ENCODE measurements around the gene CHRNB4. TPM values are rescaled to one million over a fixed set of nuclear protein-coding genes. Genes with fewer than 3 reads are reported as not detected.

CHRNB4 gene
- polyA plus RNA-seq, 1 of the 3 experiments (the other 2 are of a cell fraction): 0.30 TPM

GRCh38 chr15:78645009-78645408, 4.0 kb upstream of the CHRNB4 start:
- no peak for TF ChIP-seq GATA2 (CRISPR knock-in tag; IDR thresholded peaks at IDR 0.05)
- TF ChIP-seq PBX3 (IDR thresholded peaks at IDR 0.05): no peak
- Histone ChIP-seq H3K9me3 (no peaks in the 10 kb centered on the region), H3K27me3 (ENCODE audit: insufficient read depth) (peaks cover 21% of the 10 kb centered on the region), H3F3A (replicated peaks; ENCODE audit: insufficient read depth) (no peaks in the 10 kb centered on the region), H2AFZ (ENCODE audit: low read depth) (no peak overlapping the region), H4K20me1 (ENCODE audit: insufficient read depth) (no peaks in the 10 kb centered on the region), H3K27ac (ENCODE audit: low read depth in 2 of 2, low read length in 1 of 2) (no peak overlapping the region), H3K9me2 (no peaks in the 10 kb centered on the region), H3K79me2 (ENCODE audit: insufficient read depth) (no peaks in the 10 kb centered on the region), H3K36me3 (replicated peaks in 1 of 2; ENCODE audit: control insufficient read depth in 1 of 2, insufficient read depth in 2 of 2, low read length in 1 of 2) (no peaks in the 10 kb centered on the region), H3K9ac (no peak overlapping the region), H3K4me3 (ENCODE audit: low read depth in 2 of 2, low read length in 1 of 2) (no peak overlapping the region), H3K4me2 (no peak overlapping the region), H3K4me1 (ENCODE audit: control insufficient read depth in 1 of 2, insufficient read depth in 2 of 2, low read depth in 1 of 2, low read length in 1 of 2) (peaks cover 0 to 26% of the 10 kb centered on the region in 2 experiments; a peak in 2 of 4 replicates)
- DNase-seq: no peak
- ChIA-PET CTCF (interaction anchor here (0.7 to 1.3 kb wide), 3 partner anchors 10 to 64 kb away, joined by 3 read pairs; no protein-coding TSS in a partner anchor), POLR2A (no interaction called here)
- WGBS (ENCODE audit: low lambda C conversion rate): 59% methylated on average over 4 of the region's 4 CpGs

- peak overlapping the region in 1 of 2 experiments; percentile 55; a peak in 1 of 4 replicates for H3K4me3 ChIP-seq (ENCODE audit: low read depth in 2 of 2, low read length in 1 of 2)
- peaks cover 0 to 46% of the 10 kb centered on the region in 2 experiments; a peak in 2 of 4 replicates for H3K4me1 ChIP-seq (ENCODE audit: control insufficient read depth in 1 of 2, insufficient read depth in 2 of 2, low read depth in 1 of 2, low read length in 1 of 2)
- H2AFZ ChIP-seq (ENCODE audit: low read depth): no peak overlapping the region
- peaks cover 16% of the 10 kb centered on the region for H3K27me3 ChIP-seq (ENCODE audit: insufficient read depth)
- no peaks in the 10 kb centered on the region for H3K36me3 ChIP-seq (replicated peaks in 1 of 2; ENCODE audit: control insufficient read depth in 1 of 2, insufficient read depth in 2 of 2, low read length in 1 of 2)
- ChIA-PET POLR2A (interaction anchor here (0.6 to 8.9 kb wide), 16 partner anchors 10 to 204 kb away, joined by 3 to 191 read pairs (median 6); partner anchors contain the start of genes CHRNA3, CHRNA5 and IREB2), CTCF (interaction anchor here (0.7 to 8.5 kb wide), 11 partner anchors 9 to 173 kb away, joined by 3 to 157 read pairs (median 6); no protein-coding TSS in a partner anchor)
- WGBS (ENCODE audit: low lambda C conversion rate): 52% methylated on average over 5 of the region's 5 CpGs
- H3K4me2 ChIP-seq: no peak overlapping the region
- no peak overlapping the region for H3K9ac ChIP-seq
- no peaks in the 10 kb centered on the region for H3F3A ChIP-seq (replicated peaks; ENCODE audit: insufficient read depth)
- peak; percentile 63 for DNase-seq
- no peaks in the 10 kb centered on the region for H3K79me2 ChIP-seq (ENCODE audit: insufficient read depth)
- H3K9me2 ChIP-seq: no peaks in the 10 kb centered on the region
- H3K27ac ChIP-seq (ENCODE audit: low read depth in 2 of 2, low read length in 1 of 2): peak overlapping the region in 1 of 2 experiments; percentile 98; a peak in 2 of 4 replicates
- no peaks in the 10 kb centered on the region for H3K9me3 ChIP-seq
- no peak for TF ChIP-seq SMC3 (IDR thresholded peaks at IDR 0.05; ENCODE audit: low read depth, low read length)
- TF ChIP-seq GABPA (IDR thresholded peaks at IDR 0.05; ENCODE audit: low read depth): no peak
- no peak for TF ChIP-seq RCOR1 (IDR thresholded peaks at IDR 0.05; ENCODE audit: low read length)
- no peak for TF ChIP-seq RFX5 (IDR thresholded peaks at IDR 0.05; ENCODE audit: low read length)
- no peaks in the 10 kb centered on the region for H4K20me1 ChIP-seq (ENCODE audit: insufficient read depth)
These were observed 1.3 kb upstream of the CHRNB4 start for GRCh38 chr15:78642331-78642730.

- H3K27ac ChIP-seq (ENCODE audit: low read depth in 2 of 2, low read length in 1 of 2): peak overlapping the region in 1 of 2 experiments; percentile 98; a peak in 2 of 4 replicates
- no peaks in the 10 kb centered on the region for H4K20me1 ChIP-seq (ENCODE audit: insufficient read depth)
- peaks cover 16% of the 10 kb centered on the region for H3K27me3 ChIP-seq (ENCODE audit: insufficient read depth)
- H3K9me2 ChIP-seq: no peaks in the 10 kb centered on the region
- ChIA-PET POLR2A (interaction anchor here (0.6 to 8.9 kb wide), 17 partner anchors 10 to 204 kb away, joined by 3 to 191 read pairs (median 6); partner anchors contain the start of genes CHRNA3, CHRNA5 and IREB2), CTCF (interaction anchor here (0.9 to 8.5 kb wide), 12 partner anchors 11 to 167 kb away, joined by 3 to 157 read pairs (median 4); no protein-coding TSS in a partner anchor)
- TF ChIP-seq ELF1 (IDR thresholded peaks at IDR 0.05) (no peak), ZBTB33 (IDR thresholded peaks at IDR 0.05; ENCODE audit: borderline replicate concordance, low read depth) (no peak), SIN3A (IDR thresholded peaks at IDR 0.05; ENCODE audit: borderline replicate concordance, low read depth, low read length) (no peak)
- peak overlapping the region in 1 of 2 experiments; percentile 55; a peak in 2 of 4 replicates for H3K4me3 ChIP-seq (ENCODE audit: low read depth in 2 of 2, low read length in 1 of 2)
- no peak overlapping the region for H2AFZ ChIP-seq (ENCODE audit: low read depth)
- H3K79me2 ChIP-seq (ENCODE audit: insufficient read depth): no peaks in the 10 kb centered on the region
- H3K9ac ChIP-seq: no peak overlapping the region
- H3K36me3 ChIP-seq (replicated peaks in 1 of 2; ENCODE audit: control insufficient read depth in 1 of 2, insufficient read depth in 2 of 2, low read length in 1 of 2): no peaks in the 10 kb centered on the region
- H3K9me3 ChIP-seq: no peaks in the 10 kb centered on the region
- H3K4me2 ChIP-seq: no peak overlapping the region
- peaks cover 0 to 50% of the 10 kb centered on the region in 2 experiments; a peak in 2 of 4 replicates for H3K4me1 ChIP-seq (ENCODE audit: control insufficient read depth in 1 of 2, insufficient read depth in 2 of 2, low read depth in 1 of 2, low read length in 1 of 2)
- DNase-seq: no peak
- no peaks in the 10 kb centered on the region for H3F3A ChIP-seq (replicated peaks; ENCODE audit: insufficient read depth)
- WGBS (ENCODE audit: low lambda C conversion rate): 61% methylated on average over 9 of the region's 11 CpGs
These were observed 802 bp upstream of the CHRNB4 start for GRCh38 chr15:78641749-78642275.
